ENCODE data around the gene LPIN3. TPM values are rescaled to one million over a fixed set of nuclear protein-coding genes. Genes with fewer than 3 reads are reported as not detected.

Gene LPIN3
- total RNA-seq = 10 to 100 TPM in 2 of 4 donors, 1 to 10 TPM in 2; 5.5 to 16.6 (median 9.1) TPM

- Histone ChIP-seq H3K27ac (peak within 1 kb of the TSS in 3 of 4 donors; percentile 79 to 83 (median 82)), H3K4me1 (peaks cover 0 to 36% (median 15%) of the 10 kb centered on the region in 3 donors), H3K9me3 (no peaks in the 10 kb centered on the region), H3K27me3 (no peaks in the 10 kb centered on the region), H3K4me3 (peak within 1 kb of the TSS in 1 of 2 donors; percentile 49), H3K36me3 (no peaks in the 10 kb centered on the region)
- 0 to 8% methylated on average over 1 to 11 of the region's 33 CpGs for WGBS, 2 donors (ENCODE audit: low coverage in 1 of 2)
- peak; percentile 89 for ATAC-seq
- TF ChIP-seq EP300 (IDR thresholded peaks at IDR 0.05) = no peak
- TF ChIP-seq POLR2A (IDR thresholded peaks at IDR 0.05) = peak in 1 of 2 donors; percentile 26
- peak in 1 of 4 experiments; percentile 42 for TF ChIP-seq CTCF (IDR thresholded peaks at IDR 0.05)
Observed at GRCh38 chr20:41340327-41341055, at the start of gene LPIN3. TSS of gene LPIN3 (plus strand) at chr20:41340821. CDS start at chr20:41345804, 4,983 bp downstream.

- ATAC-seq = peak; percentile 82
- no peak for TF ChIP-seq POLR2AphosphoS5 (IDR thresholded peaks at IDR 0.05)
- TF ChIP-seq EP300 (IDR thresholded peaks at IDR 0.05) = no peak
- TF ChIP-seq CTCF (IDR thresholded peaks at IDR 0.05) = no peak
- no peak for TF ChIP-seq POLR2A (IDR thresholded peaks at IDR 0.05)
- Histone ChIP-seq H3K9me3 (no peaks in the 10 kb centered on the region), H3K36me3 (no peaks in the 10 kb centered on the region), H3K4me3 (no peak overlapping the region), H3K4me1 (peaks cover 14 to 87% (median 28%) of the 10 kb centered on the region in 3 donors), H3K27me3 (no peaks in the 10 kb centered on the region), H3K27ac (peak overlapping the region; percentile 62 to 77 (median 68))
- WGBS, 2 donors (ENCODE audit: low coverage in 1 of 2) = 43 to 47% methylated on average over 2 of the region's 2 CpGs
Observed at GRCh38 chr20:41293269-41294037, 47.2 kb upstream of the LPIN3 start.

- TF ChIP-seq POLR2A (IDR thresholded peaks at IDR 0.05) (no peak), CTCF (IDR thresholded peaks at IDR 0.05) (no peak), POLR2AphosphoS5 (IDR thresholded peaks at IDR 0.05) (no peak), EP300 (IDR thresholded peaks at IDR 0.05) (no peak)
- Histone ChIP-seq H3K4me3 (no peak overlapping the region), H3K9me3 (no peaks in the 10 kb centered on the region), H3K36me3 (no peaks in the 10 kb centered on the region), H3K27ac (no peak overlapping the region), H3K4me1 (peaks cover 3 to 87% (median 5%) of the 10 kb centered on the region in 3 donors), H3K27me3 (no peaks in the 10 kb centered on the region)
- WGBS, 2 donors (ENCODE audit: low coverage in 1 of 2) = 71 to 83% methylated on average over 3 of the region's 3 CpGs
- ATAC-seq = no peak
Observed at GRCh38 chr20:41299899-41300298, 40.7 kb upstream of the LPIN3 start.

DNA sequence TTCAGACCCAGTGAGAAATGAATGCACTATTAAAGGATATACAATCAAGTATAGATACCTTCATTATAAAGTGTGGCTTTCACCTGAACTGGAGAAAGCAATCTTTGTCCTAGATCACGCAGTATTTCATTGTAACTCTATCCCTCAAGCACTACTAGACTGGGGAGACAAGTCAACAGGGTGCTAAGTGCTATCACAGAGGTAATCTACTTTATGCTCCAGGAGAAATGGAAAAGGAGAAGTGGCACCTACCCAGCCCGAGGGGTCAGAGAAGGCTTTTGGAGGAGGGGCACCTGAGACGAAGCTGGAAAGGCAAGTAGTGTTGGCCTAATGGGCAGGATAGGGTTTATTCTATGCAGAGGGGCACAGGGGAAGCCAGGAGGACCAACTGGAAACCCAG lies 40.2 kb upstream of the LPIN3 start:
- no peaks in the 10 kb centered on the region for H3K27me3 ChIP-seq
- no peaks in the 10 kb centered on the region for H3K9me3 ChIP-seq
- H3K27ac ChIP-seq = peak overlapping the region in 1 of 4 donors; percentile 8
- no peaks in the 10 kb centered on the region for H3K36me3 ChIP-seq
- TF ChIP-seq EP300 (IDR thresholded peaks at IDR 0.05) = no peak
- TF ChIP-seq POLR2A (IDR thresholded peaks at IDR 0.05) = no peak
- no peak for TF ChIP-seq POLR2AphosphoS5 (IDR thresholded peaks at IDR 0.05)
- no peak for TF ChIP-seq CTCF (IDR thresholded peaks at IDR 0.05)
- no peak for ATAC-seq
- 90 to 95% methylated on average over 3 of the region's 3 CpGs for WGBS, 2 donors (ENCODE audit: low coverage in 1 of 2)
- no peak overlapping the region for H3K4me3 ChIP-seq
- H3K4me1 ChIP-seq = peaks cover 3 to 82% (median 5%) of the 10 kb centered on the region in 3 donors
